Parathyroid adenoma (tissue), 2 donors: ENCODE measurements around the gene HMGCLL1.

Experiments used
- H2AFZ ChIP-seq: fragments of 300-600 bp; sonication (generic); one replicate; pipeline ENCODE4 v1.7.0; 2017; ENCODE audit warnings: antibody characterized with exemption, mild to moderate bottlenecking
- H3K27ac ChIP-seq: fragments of 300-600 bp; sonication (generic); one replicate; pipeline ENCODE4 v1.7.0; 2017
- H3K27me3 ChIP-seq: fragments of 300-600 bp; sonication (generic); one replicate; pipeline ENCODE4 v1.7.0; 2017; ENCODE audit warnings: low read length; ENCODE audit not compliant: control insufficient read depth, insufficient read depth
- H3K36me3 ChIP-seq: fragments of 300-600 bp; sonication (generic); one replicate; pipeline ENCODE4 v1.7.0; 2017; ENCODE audit warnings: low read length; ENCODE audit not compliant: control insufficient read depth, insufficient read depth
- H3K4me1 ChIP-seq: fragments of 300-600 bp; sonication (generic); one replicate; pipeline ENCODE4 v1.7.0; 2017; ENCODE audit warnings: control low read depth
- H3K4me2 ChIP-seq: fragments of 300-600 bp; sonication (generic); one replicate; pipeline ENCODE4 v1.7.0; 2017; ENCODE audit warnings: low read length
- H3K4me3 ChIP-seq: fragments of 300-600 bp; sonication (generic); one replicate; pipeline ENCODE4 v1.7.0; 2017; ENCODE audit warnings: low read depth, low read length
- H3K79me2 ChIP-seq: fragments of 300-600 bp; sonication (generic); one replicate; pipeline ENCODE4 v1.7.0; 2017; ENCODE audit warnings: control low read depth
- H3K9ac ChIP-seq: fragments of 300-600 bp; sonication (generic); one replicate; pipeline ENCODE4 v1.7.0; 2017; ENCODE audit warnings: mild to moderate bottlenecking
- H3K9me3 ChIP-seq: fragments of 300-600 bp; sonication (generic); one replicate; pipeline ENCODE4 v1.7.0; 2017; ENCODE audit warnings: low read length; ENCODE audit not compliant: control insufficient read depth
- CTCF ChIP-seq: fragments of 300-600 bp; sonication (generic); IDR thresholded peaks from one replicate; pipeline ENCODE4 v1.7.0; 2017; ENCODE audit warnings: antibody characterized with exemption, mild to moderate bottlenecking
- donor health status: primary hyperparathyroidism.

HMGCLL1 gene

GRCh38 chr6:55490871-55491270 lies 88.1 kb downstream of the HMGCLL1 start:
- Histone ChIP-seq H2AFZ (no peak overlapping the region), H3K9me3 (no peaks in the 10 kb centered on the region), H3K27ac (no peak overlapping the region), H3K36me3 (no peaks in the 10 kb centered on the region), H3K4me2 (no peak overlapping the region), H3K4me1 (no peaks in the 10 kb centered on the region), H3K4me3 (no peak overlapping the region), H3K79me2 (no peaks in the 10 kb centered on the region), H3K9ac (no peak overlapping the region), H3K27me3 (no peaks in the 10 kb centered on the region)
- TF ChIP-seq CTCF: no peak

- TF ChIP-seq CTCF: no peak
Observed at GRCh38 chr6:55474382-55474781, 104.6 kb downstream of the HMGCLL1 start.

GRCh38 chr6:55473722-55474121 lies 105.3 kb downstream of the HMGCLL1 start:
- H3K4me1 ChIP-seq: no peaks in the 10 kb centered on the region
- no peak for TF ChIP-seq CTCF
- no peaks in the 10 kb centered on the region for H3K79me2 ChIP-seq
- no peak overlapping the region for H3K9ac ChIP-seq
- H3K4me3 ChIP-seq: no peak overlapping the region
- no peaks in the 10 kb centered on the region for H3K9me3 ChIP-seq
- no peak overlapping the region for H2AFZ ChIP-seq
- no peak overlapping the region for H3K27ac ChIP-seq
- H3K4me2 ChIP-seq: no peak overlapping the region
- H3K27me3 ChIP-seq: no peaks in the 10 kb centered on the region
- no peaks in the 10 kb centered on the region for H3K36me3 ChIP-seq

More at GRCh38 chr6:55474382-55474781, 104.6 kb downstream of the HMGCLL1 start:
- Histone ChIP-seq H3K9me3 (no peaks in the 10 kb centered on the region), H3K79me2 (no peaks in the 10 kb centered on the region), H3K4me1 (no peaks in the 10 kb centered on the region), H3K36me3 (no peaks in the 10 kb centered on the region), H2AFZ (no peak overlapping the region), H3K4me2 (no peak overlapping the region), H3K27ac (no peak overlapping the region), H3K4me3 (no peak overlapping the region), H3K9ac (no peak overlapping the region), H3K27me3 (no peaks in the 10 kb centered on the region)

GRCh38 chr6:55469951-55470366 lies 109.0 kb downstream of the HMGCLL1 start:
- H3K9ac ChIP-seq: no peak overlapping the region
- H3K4me3 ChIP-seq: no peak overlapping the region
- no peak for TF ChIP-seq CTCF
- H3K9me3 ChIP-seq: no peaks in the 10 kb centered on the region
- no peaks in the 10 kb centered on the region for H3K79me2 ChIP-seq
- H2AFZ ChIP-seq: no peak overlapping the region
- H3K36me3 ChIP-seq: no peaks in the 10 kb centered on the region
- no peak overlapping the region for H3K4me2 ChIP-seq
- H3K27me3 ChIP-seq: no peaks in the 10 kb centered on the region
- no peak overlapping the region for H3K27ac ChIP-seq
- no peaks in the 10 kb centered on the region for H3K4me1 ChIP-seq

- Histone ChIP-seq H3K36me3 (no peaks in the 10 kb centered on the region), H3K4me1 (no peaks in the 10 kb centered on the region), H3K9ac (no peak overlapping the region), H2AFZ (no peak overlapping the region), H3K79me2 (no peaks in the 10 kb centered on the region), H3K27ac (no peak overlapping the region), H3K27me3 (no peaks in the 10 kb centered on the region), H3K4me2 (no peak overlapping the region), H3K4me3 (no peak overlapping the region), H3K9me3 (no peaks in the 10 kb centered on the region)
- TF ChIP-seq CTCF: no peak
Observed at GRCh38 chr6:55456016-55456415, 123.0 kb downstream of the HMGCLL1 start.
